ENCODE data around the gene CETN3. TPM values are rescaled to one million over a fixed set of nuclear protein-coding genes. Genes with fewer than 3 reads are reported as not detected.

CETN3 gene
- total RNA-seq, 1 donor from 2014 or later: 11.0 TPM

GRCh38 chr5:90434116-90434714 is 24.7 kb upstream of the CETN3 start:
- no peaks in the 10 kb centered on the region for H3K4me1 ChIP-seq
- intact Hi-C loops (cut with DNase I): no loop called here
- H3K9me3 ChIP-seq: no peaks in the 10 kb centered on the region
- DNase-seq (ENCODE audit: extremely low spot score in 2 of 2): no peak
- no peaks in the 10 kb centered on the region for H3K36me3 ChIP-seq
- TF ChIP-seq, protein P1, sequence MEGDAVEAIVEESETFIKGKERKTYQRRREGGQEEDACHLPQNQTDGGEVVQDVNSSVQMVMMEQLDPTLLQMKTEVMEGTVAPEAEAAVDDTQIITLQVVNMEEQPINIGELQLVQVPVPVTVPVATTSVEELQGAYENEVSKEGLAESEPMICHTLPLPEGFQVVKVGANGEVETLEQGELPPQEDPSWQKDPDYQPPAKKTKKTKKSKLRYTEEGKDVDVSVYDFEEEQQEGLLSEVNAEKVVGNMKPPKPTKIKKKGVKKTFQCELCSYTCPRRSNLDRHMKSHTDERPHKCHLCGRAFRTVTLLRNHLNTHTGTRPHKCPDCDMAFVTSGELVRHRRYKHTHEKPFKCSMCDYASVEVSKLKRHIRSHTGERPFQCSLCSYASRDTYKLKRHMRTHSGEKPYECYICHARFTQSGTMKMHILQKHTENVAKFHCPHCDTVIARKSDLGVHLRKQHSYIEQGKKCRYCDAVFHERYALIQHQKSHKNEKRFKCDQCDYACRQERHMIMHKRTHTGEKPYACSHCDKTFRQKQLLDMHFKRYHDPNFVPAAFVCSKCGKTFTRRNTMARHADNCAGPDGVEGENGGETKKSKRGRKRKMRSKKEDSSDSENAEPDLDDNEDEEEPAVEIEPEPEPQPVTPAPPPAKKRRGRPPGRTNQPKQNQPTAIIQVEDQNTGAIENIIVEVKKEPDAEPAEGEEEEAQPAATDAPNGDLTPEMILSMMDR (IDR thresholded peaks at IDR 0.05): no peak
- no peak for TF ChIP-seq POLR2A (IDR thresholded peaks at IDR 0.05)
- no peak for TF ChIP-seq POLR2AphosphoS5 (IDR thresholded peaks at IDR 0.05; ENCODE audit: insufficient read depth in 1 of 2, low read depth in 1 of 2)
- no peaks in the 10 kb centered on the region for H3K27me3 ChIP-seq
- no peak overlapping the region for H3K27ac ChIP-seq
- no peak overlapping the region for H3K4me3 ChIP-seq

- no peak overlapping the region for H3K27ac ChIP-seq
- no peak for DNase-seq (ENCODE audit: extremely low spot score in 2 of 2)
- no peaks in the 10 kb centered on the region for H3K27me3 ChIP-seq
- H3K9me3 ChIP-seq: no peaks in the 10 kb centered on the region
- H3K36me3 ChIP-seq: no peaks in the 10 kb centered on the region
- intact Hi-C loops (cut with DNase I): no loop called here
- TF ChIP-seq POLR2A (IDR thresholded peaks at IDR 0.05): no peak
- no peak for TF ChIP-seq POLR2AphosphoS5 (IDR thresholded peaks at IDR 0.05; ENCODE audit: insufficient read depth in 1 of 2, low read depth in 1 of 2)
- TF ChIP-seq, protein P1 (IDR thresholded peaks at IDR 0.05): no peak
- H3K4me1 ChIP-seq: no peaks in the 10 kb centered on the region
- H3K4me3 ChIP-seq: no peak overlapping the region
These were observed 14.7 kb upstream of the CETN3 start for GRCh38 chr5:90424245-90424644.

DNA sequence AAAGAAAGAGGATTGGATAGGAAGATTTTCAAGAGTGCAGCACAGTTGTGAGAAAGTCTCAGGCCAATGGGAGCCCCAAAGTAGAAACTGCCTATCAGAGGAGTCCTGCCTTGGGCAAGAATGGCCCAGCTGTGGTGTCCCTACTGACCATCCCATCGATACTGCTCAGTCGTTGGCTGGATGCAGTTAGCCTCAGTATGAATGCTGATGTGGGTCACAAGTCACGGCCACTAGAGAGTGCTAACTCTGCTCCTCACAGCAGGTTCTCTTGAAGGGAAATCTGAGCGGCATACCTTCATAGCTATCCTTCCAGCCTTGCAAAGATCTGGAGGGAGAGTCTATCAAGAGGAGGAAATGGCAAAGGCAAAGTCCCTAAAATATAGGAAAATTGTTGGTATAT is 11.6 kb upstream of the CETN3 start:
- H3K4me3 ChIP-seq: no peak overlapping the region
- intact Hi-C loops (cut with DNase I): no loop called here
- H3K9me3 ChIP-seq: no peaks in the 10 kb centered on the region
- no peaks in the 10 kb centered on the region for H3K4me1 ChIP-seq
- H3K27ac ChIP-seq: no peak overlapping the region
- no peak for DNase-seq (ENCODE audit: extremely low spot score in 2 of 2)
- no peaks in the 10 kb centered on the region for H3K36me3 ChIP-seq
- TF ChIP-seq, protein P1 (IDR thresholded peaks at IDR 0.05): no peak
- TF ChIP-seq POLR2A (IDR thresholded peaks at IDR 0.05) (no peak), POLR2AphosphoS5 (IDR thresholded peaks at IDR 0.05; ENCODE audit: insufficient read depth in 1 of 2, low read depth in 1 of 2) (no peak)
- H3K27me3 ChIP-seq: no peaks in the 10 kb centered on the region

DNA sequence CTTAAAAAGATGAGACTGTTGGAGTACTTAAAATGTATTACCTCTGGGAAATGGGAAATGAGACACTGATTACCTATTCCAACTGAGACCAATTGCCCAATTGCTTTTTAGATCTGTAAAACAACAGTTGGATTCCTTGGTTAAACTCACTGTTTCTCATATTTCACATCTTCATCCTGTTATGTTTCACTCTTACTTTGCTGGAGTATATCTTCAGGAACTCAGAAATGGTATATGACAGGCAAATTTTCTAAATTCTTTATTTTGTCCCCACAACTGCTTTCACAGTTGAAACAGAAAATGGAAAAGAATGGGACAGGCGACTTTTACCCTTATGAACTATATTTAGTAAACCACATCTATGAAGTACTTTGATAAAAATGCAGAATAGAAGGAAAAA is 8.7 kb upstream of the CETN3 start:
- no peaks in the 10 kb centered on the region for H3K9me3 ChIP-seq
- H3K27ac ChIP-seq: no peak overlapping the region
- intact Hi-C loops (cut with DNase I): loop anchor here (10.0 kb wide), 1 partner anchor 117 kb away; no protein-coding TSS in a partner anchor
- no peak for TF ChIP-seq POLR2A (IDR thresholded peaks at IDR 0.05)
- TF ChIP-seq, protein P1 (IDR thresholded peaks at IDR 0.05): no peak
- no peak for TF ChIP-seq POLR2AphosphoS5 (IDR thresholded peaks at IDR 0.05; ENCODE audit: insufficient read depth in 1 of 2, low read depth in 1 of 2)
- no peak overlapping the region for H3K4me3 ChIP-seq
- no peaks in the 10 kb centered on the region for H3K36me3 ChIP-seq
- DNase-seq (ENCODE audit: extremely low spot score in 2 of 2): no peak
- no peaks in the 10 kb centered on the region for H3K27me3 ChIP-seq
- no peaks in the 10 kb centered on the region for H3K4me1 ChIP-seq

DNA sequence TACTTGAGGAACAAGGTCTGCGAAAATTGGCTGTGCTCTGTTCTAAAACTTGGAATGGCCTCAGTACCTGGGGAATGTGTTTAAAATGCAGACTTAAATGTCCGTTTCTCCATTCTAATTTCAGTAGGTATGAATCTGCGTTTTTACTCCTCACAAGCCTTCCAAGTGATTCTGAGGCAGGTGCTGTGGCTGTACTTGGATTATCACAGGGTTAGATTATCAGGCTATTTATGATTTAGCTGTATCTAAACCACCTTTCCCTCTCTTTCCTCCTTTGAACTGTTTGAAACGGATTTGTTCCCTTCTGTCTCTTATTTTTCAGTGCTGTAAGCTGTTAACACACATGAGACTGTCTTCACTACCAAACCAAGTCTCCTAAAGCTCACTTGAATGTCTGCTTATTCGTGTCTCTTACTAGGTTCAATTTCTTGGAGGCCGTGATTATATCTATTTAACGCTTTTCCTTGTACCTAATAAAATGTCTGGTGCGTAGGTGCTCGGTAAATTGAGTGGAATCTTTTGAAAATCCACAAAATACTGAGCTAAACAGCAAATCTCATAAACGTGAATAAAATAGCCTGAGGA is 714 bp upstream of the CETN3 start:
- no peaks in the 10 kb centered on the region for H3K27me3 ChIP-seq
- H3K27ac ChIP-seq: peak overlapping the region; percentile 91
- TF ChIP-seq POLR2A (IDR thresholded peaks at IDR 0.05) (no peak), POLR2AphosphoS5 (IDR thresholded peaks at IDR 0.05; ENCODE audit: insufficient read depth in 1 of 2, low read depth in 1 of 2) (no peak)
- TF ChIP-seq, protein P1 (IDR thresholded peaks at IDR 0.05): no peak
- no peaks in the 10 kb centered on the region for H3K36me3 ChIP-seq
- DNase-seq (ENCODE audit: extremely low spot score in 2 of 2): no peak
- intact Hi-C loops (cut with DNase I): loop anchor here (10.0 kb wide), 1 partner anchor 125 kb away; no protein-coding TSS in a partner anchor
- peak overlapping the region; percentile 68 to 69 for H3K4me3 ChIP-seq
- H3K9me3 ChIP-seq: no peaks in the 10 kb centered on the region
- peaks cover 9% of the 10 kb centered on the region for H3K4me1 ChIP-seq
